Uterus (tissue), 4 donors: ENCODE results near the gene RPL15. TPM values are rescaled to one million over a fixed set of nuclear protein-coding genes. Genes with fewer than 3 reads are reported as not detected.

Source experiments
- DNase-seq, 2 donors: peaks; one replicate each; pipeline ENCODE4 v3.0.0-alpha.2; 2019 to 2020
- H3K27ac ChIP-seq, 2 donors: fragments of 200-600 bp; sonication (generic); 1 replicate in 1 of 2; 2 replicates in 1 of 2; pipeline ENCODE4 v1.5.1; 2016 to 2018
- H3K27me3 ChIP-seq, 2 donors: fragments of 200-600 bp; sonication (generic); one replicate each; pipeline ENCODE4 v1.5.1; 2018 to 2019; ENCODE audit warnings: control low read depth in 1 of 2
- H3K36me3 ChIP-seq, 2 donors: fragments of 200-600 bp; sonication (generic); one replicate each; pipeline ENCODE4 v1.5.1; 2019; ENCODE audit warnings: control low read depth in 1 of 2
- H3K4me1 ChIP-seq, 2 donors: fragments of 200-600 bp; sonication (generic); one replicate each; pipeline ENCODE4 v1.5.1; 2018 to 2019; ENCODE audit warnings: control low read depth in 1 of 2
- H3K4me3 ChIP-seq, 2 donors: fragments of 200-600 bp; sonication (generic); 1 replicate in 1 of 2; 2 replicates in 1 of 2; pipeline ENCODE4 v1.5.1; 2018 to 2019; ENCODE audit warnings: mild to moderate bottlenecking in 1 of 2
- H3K9me3 ChIP-seq, 2 donors: fragments of 200-600 bp; sonication (generic); one replicate each; pipeline ENCODE4 v1.5.1; 2019; ENCODE audit warnings: control low read depth in 1 of 2
- POLR2A ChIP-seq, 2 donors: fragments of 450-650 bp; IDR thresholded peaks; one replicate each; pipeline ENCODE4 v1.6.1; 2016; ENCODE audit warnings: antibody characterized with exemption in 2 of 2, mild to moderate bottlenecking in 1 of 2, moderate library complexity in 1 of 2
- intact Hi-C: fragments of 100-400 bp; cut with DNase I; formaldehyde crosslinking; loops from one replicate; pipeline ENCODE4 v1.15.1; 2023; ENCODE audit warnings: low total_unique reads
- total RNA-seq, 4 donors: library from RNA; depleted of rRNA in 3 of 4; stranded (reverse); fragments of >200 nt in 3 of 4; gene quantifications; one replicate each; pipeline versions ENCODE4 v1.1.0 to v1.2.4, GENCODE V29; 2014 to 2023
- TF ChIP-seq, protein P1 (sequence below), 4 experiments: fragments of 200-600 bp in 2 of 4; fragments of 450-650 bp in 2 of 4; sonication (generic) in 2 of 4; IDR thresholded peaks; one replicate each; pipeline ENCODE4 v1.5.1; 2016 to 2019; ENCODE audit warnings: antibody characterized with exemption in 4 of 4, mild to moderate bottlenecking in 2 of 4, moderate library complexity in 1 of 4
- donor health status: DM: yes; HTN: yes; CAD: no.

RPL15 gene
- total RNA-seq, 4 donors from 2014 or later, result 2,242 to 5,103 (median 3,613) TPM

DNA sequence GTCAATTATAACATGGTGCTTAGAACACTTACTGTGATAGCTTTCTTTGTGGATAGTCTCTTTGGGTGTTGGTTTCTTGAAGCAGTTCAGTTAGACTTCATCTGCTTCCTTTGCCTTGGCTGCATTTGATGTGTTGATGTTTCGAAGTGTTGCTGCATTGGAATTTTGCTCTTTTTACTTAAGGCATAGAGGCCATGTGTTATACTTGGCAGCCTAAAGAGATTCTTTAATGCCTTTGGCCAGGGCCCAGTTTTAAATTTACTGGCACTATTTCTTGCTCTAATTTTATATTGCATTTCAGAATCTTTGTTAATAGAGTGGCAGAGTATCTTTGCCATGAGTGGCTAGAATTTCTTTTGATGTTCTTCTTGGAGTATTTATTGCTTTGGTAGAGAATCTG lies 49.4 kb downstream of the RPL15 start:
- peaks cover 0 to 7% of the 10 kb centered on the region in 2 donors for H3K4me1 ChIP-seq
- no peaks in the 10 kb centered on the region for H3K27me3 ChIP-seq
- no peak for DNase-seq
- H3K4me3 ChIP-seq, result no peak overlapping the region
- no peaks in the 10 kb centered on the region for H3K9me3 ChIP-seq
- TF ChIP-seq POLR2A (IDR thresholded peaks at IDR 0.05), result no peak
- TF ChIP-seq, protein P1, sequence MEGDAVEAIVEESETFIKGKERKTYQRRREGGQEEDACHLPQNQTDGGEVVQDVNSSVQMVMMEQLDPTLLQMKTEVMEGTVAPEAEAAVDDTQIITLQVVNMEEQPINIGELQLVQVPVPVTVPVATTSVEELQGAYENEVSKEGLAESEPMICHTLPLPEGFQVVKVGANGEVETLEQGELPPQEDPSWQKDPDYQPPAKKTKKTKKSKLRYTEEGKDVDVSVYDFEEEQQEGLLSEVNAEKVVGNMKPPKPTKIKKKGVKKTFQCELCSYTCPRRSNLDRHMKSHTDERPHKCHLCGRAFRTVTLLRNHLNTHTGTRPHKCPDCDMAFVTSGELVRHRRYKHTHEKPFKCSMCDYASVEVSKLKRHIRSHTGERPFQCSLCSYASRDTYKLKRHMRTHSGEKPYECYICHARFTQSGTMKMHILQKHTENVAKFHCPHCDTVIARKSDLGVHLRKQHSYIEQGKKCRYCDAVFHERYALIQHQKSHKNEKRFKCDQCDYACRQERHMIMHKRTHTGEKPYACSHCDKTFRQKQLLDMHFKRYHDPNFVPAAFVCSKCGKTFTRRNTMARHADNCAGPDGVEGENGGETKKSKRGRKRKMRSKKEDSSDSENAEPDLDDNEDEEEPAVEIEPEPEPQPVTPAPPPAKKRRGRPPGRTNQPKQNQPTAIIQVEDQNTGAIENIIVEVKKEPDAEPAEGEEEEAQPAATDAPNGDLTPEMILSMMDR (IDR thresholded peaks at IDR 0.05), result no peak
- intact Hi-C loops, result no loop called here
- no peaks in the 10 kb centered on the region for H3K36me3 ChIP-seq
- H3K27ac ChIP-seq, result peak overlapping the region in 1 of 2 donors; percentile 18

DNA sequence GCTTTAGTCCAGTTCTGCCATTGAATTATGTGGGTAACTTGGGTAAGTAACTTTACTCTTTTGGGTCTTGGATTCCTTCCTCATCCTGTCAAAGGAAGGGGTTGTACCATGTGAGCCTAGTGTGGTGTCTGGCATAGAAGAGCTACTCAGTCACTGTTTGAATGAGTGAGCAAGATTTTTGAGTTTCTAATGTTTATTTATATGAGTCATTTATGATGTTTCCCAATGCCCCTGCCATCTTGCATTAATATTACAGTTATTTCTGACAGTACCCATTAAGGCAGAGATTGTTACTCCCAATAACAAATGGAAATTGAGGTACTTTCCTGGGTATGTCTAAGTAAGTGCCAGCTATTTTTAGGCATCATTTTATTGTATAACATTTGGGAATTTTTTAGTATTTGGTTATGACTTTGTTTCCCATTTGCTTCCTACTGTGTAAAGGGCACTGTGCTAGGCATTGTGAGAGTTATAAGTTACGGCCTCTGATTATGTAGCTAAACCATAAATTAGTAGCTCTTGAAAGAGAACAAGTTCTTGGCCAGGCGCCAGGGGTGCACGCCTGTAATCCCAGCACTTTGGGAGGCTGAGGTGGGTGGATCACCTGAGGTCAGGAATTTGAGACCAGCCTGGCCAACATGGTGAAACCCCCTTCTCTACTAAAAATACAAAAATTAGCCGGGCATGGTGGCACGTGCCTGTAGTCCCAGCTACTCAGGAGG lies 51.7 kb downstream of the RPL15 start:
- intact Hi-C loops, result no loop called here
- Histone ChIP-seq H3K27ac (no peak overlapping the region), H3K36me3 (no peaks in the 10 kb centered on the region), H3K4me3 (no peak overlapping the region), H3K4me1 (peaks cover 0 to 7% of the 10 kb centered on the region in 2 donors), H3K9me3 (no peaks in the 10 kb centered on the region), H3K27me3 (no peaks in the 10 kb centered on the region)
- TF ChIP-seq POLR2A (IDR thresholded peaks at IDR 0.05), result no peak
- TF ChIP-seq, protein P1 (IDR thresholded peaks at IDR 0.05), result no peak
- DNase-seq, result no peak

DNA sequence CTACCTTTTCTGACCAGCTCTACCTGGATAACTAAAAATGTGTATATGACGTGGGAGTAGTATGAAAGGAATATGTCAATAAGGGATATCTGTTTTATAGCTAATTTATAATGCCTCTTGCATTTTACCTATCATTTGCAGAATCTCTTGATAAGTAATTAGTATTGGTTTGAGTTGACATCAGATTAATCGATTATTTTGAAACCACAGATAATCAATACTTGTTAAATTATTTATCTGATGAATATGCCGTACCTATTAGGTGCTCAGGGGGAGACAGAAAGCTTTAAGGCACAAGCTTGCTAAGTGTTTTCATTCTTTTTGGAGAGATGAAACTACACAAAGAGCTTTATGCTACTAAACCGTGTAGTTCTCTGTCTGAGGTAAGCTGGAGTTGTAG lies 52.5 kb downstream of the RPL15 start:
- Histone ChIP-seq H3K36me3 (no peaks in the 10 kb centered on the region), H3K27ac (no peak overlapping the region), H3K4me1 (peaks cover 0 to 7% of the 10 kb centered on the region in 2 donors), H3K9me3 (no peaks in the 10 kb centered on the region), H3K4me3 (no peak overlapping the region), H3K27me3 (no peaks in the 10 kb centered on the region)
- intact Hi-C loops, result no loop called here
- TF ChIP-seq POLR2A (IDR thresholded peaks at IDR 0.05), result no peak
- TF ChIP-seq, protein P1 (IDR thresholded peaks at IDR 0.05), result no peak
- DNase-seq, result no peak

Other genes with a start within 250 kb of the RPL15 start
- 100 to 1,000 TPM in 2 of 4 donors, 10 to 100 TPM in 2; 67.9 to 158 (median 95.7) TPM for gene UBE2E1, start 111.2 kb upstream of the RPL15 start, total RNA-seq
- 10 to 100 TPM in 3 of 4 donors, 1 to 10 TPM in 1; 3.6 to 25.0 (median 17.3) TPM for gene NKIRAS1, start 142 bp upstream of the RPL15 start, total RNA-seq
- 10 to 100 TPM; 36.8 to 95.7 (median 60.2) TPM for gene NR1D2, start 28.2 kb downstream of the RPL15 start, total RNA-seq